Body of pancreas (tissue), 4 donors: ENCODE data around the gene SRPK3.

ENCODE experiments used
- CTCF ChIP-seq, 7 experiments: fragments of 450-650 bp in 4 of 7; fragments of 200-600 bp in 3 of 7; sonication (generic) in 3 of 7; IDR thresholded peaks; one replicate each; pipeline ENCODE4 v1.5.1; 2016 to 2019; ENCODE audit warnings: antibody characterized with exemption in 7 of 7
- POLR2A ChIP-seq, 3 donors: fragments of 450-650 bp; IDR thresholded peaks; one replicate each; pipeline ENCODE4 v1.6.1; 2016; ENCODE audit warnings: antibody characterized with exemption in 3 of 3, mild to moderate bottlenecking in 2 of 3

GRCh38 chrX:153781428-153782047 is 697 bp downstream of the SRPK3 start:
- TF ChIP-seq POLR2A (IDR thresholded peaks at IDR 0.05) = no peak
- TF ChIP-seq CTCF (IDR thresholded peaks at IDR 0.05) = no peak
